GM12872 (cell line): ENCODE measurements around the gene LAMTOR2.

Experiments
- TF ChIP-seq, protein P1 (sequence below): IDR thresholded peaks from 3 replicates; pipeline ENCODE4 v1.5.1; 2011; ENCODE audit warnings: low read depth, mild to moderate bottlenecking, low read length, moderate library complexity; ENCODE audit not compliant: insufficient read depth

The LAMTOR2 gene

GRCh38 chr1:156080241-156080862, 25.8 kb downstream of the LAMTOR2 start:
- TF ChIP-seq, protein P1, sequence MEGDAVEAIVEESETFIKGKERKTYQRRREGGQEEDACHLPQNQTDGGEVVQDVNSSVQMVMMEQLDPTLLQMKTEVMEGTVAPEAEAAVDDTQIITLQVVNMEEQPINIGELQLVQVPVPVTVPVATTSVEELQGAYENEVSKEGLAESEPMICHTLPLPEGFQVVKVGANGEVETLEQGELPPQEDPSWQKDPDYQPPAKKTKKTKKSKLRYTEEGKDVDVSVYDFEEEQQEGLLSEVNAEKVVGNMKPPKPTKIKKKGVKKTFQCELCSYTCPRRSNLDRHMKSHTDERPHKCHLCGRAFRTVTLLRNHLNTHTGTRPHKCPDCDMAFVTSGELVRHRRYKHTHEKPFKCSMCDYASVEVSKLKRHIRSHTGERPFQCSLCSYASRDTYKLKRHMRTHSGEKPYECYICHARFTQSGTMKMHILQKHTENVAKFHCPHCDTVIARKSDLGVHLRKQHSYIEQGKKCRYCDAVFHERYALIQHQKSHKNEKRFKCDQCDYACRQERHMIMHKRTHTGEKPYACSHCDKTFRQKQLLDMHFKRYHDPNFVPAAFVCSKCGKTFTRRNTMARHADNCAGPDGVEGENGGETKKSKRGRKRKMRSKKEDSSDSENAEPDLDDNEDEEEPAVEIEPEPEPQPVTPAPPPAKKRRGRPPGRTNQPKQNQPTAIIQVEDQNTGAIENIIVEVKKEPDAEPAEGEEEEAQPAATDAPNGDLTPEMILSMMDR = no peak

DNA sequence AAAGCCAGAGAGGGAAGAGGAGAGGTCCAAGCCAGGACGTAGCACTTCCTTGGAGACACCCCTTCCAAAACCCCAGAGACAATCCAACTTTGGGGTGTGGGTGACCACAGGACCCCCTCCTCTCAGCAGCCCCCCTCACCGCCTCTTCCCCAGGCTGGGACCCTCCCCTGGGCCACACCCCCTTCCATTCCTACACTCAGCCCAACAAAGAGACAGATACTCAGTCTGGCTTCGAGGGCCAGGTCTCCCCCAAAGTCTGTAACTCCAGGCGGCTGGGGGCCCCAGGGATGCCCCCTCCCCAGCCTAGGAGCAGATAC, 26.2 kb downstream of the LAMTOR2 start:
- TF ChIP-seq, protein P1 = no peak

- TF ChIP-seq, protein P1 = no peak
These were observed 26.8 kb downstream of the LAMTOR2 start for GRCh38 chr1:156081180-156081916.

DNA sequence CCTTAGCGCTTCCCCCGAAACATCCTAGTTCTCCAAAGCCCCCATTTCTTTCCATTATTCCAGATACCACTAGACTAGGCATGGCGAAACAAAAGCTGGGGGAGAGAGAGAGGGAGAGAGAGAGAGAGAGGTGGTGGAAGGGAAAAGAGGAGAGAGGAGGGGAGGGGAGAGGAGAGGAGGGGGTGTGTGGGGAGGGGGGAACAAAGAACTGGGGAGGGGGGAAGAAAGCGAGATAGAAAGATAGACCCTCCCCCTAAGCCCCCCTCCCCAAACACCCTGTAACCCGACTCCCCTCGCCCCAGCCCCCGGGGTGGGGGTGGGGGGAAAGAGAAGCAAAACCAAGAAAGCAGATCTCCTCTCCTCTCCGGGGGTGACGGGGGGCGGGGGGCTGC, 27.3 kb downstream of the LAMTOR2 start:
- TF ChIP-seq, protein P1 = no peak

DNA sequence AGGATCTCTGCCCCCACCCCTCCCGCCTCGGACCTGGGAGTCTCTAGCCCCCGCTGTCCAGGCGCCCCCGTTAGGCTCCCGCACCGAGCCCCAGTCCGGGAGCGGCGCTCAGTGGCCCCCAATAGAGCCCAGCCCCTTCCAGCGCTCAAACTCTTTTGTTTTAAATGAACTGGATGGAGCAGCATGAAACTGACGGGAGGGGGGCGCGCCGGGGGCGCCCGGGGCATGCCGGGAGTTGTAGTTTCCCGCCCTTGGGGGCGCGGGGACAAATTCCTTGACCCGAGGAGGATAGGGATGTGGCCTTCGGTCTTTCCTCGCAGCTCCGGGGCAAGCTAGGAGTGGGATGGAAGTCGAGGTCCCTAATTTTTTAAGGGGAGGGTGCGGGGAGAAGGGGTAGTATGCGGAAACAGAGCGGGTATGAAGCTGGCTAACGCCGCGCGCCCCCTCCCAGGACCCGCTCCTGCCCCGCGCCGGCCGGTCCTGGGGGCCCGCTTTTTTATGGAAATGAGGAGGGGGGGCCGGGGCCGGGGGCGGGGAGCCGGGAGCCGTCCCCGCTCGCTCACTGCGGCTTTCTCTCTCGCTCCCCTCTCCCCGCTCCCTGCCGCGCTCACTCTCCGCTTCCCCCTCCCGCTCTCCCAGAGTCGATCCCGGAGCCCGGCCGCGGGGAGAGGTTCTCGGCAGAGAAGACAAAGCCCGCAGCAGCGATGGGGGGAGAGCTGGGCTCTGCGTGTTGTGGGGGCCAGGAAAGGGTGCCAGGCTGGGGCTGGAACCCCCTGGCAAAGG, 27.9 kb downstream of the LAMTOR2 start, which contains the start of gene MEX3A:
Gene MEX3A, minus strand, starts transcription at position 157 of the 783 bp plus-strand sequence. CDS start 467 bp downstream, outside the sequence.
- TF ChIP-seq, protein P1 = no peak

GRCh38 chr1:156083800-156084790, 29.5 kb downstream of the LAMTOR2 start:
- TF ChIP-seq, protein P1 = no peak
